ENCODE measurements around the gene TUBB4A. TPM values are rescaled to one million over a fixed set of nuclear protein-coding genes. Genes with fewer than 3 reads are reported as not detected.

Gene TUBB4A
- total RNA-seq, 1 donor from 2014 or later = 1.2 TPM

- DNase-seq (no peak), ATAC-seq (no peak)
- Histone ChIP-seq H3K36me3 (no peaks in the 10 kb centered on the region), H3K4me3 (no peak overlapping the region), H3K27ac (no peak overlapping the region), H3K4me1 (no peaks in the 10 kb centered on the region), H3K9me3 (no peaks in the 10 kb centered on the region), H3K27me3 (ENCODE audit: low read depth) (peaks cover 6% of the 10 kb centered on the region)
- no peak for TF ChIP-seq CTCF (IDR thresholded peaks at IDR 0.05)
- intact Hi-C loops (cut with DNase I) = no loop called here
Measured at GRCh38 chr19:6484831-6485230, 17.3 kb downstream of the TUBB4A start.

GRCh38 chr19:6484230-6484629 is 17.9 kb downstream of the TUBB4A start:
- Histone ChIP-seq H3K27me3 (ENCODE audit: low read depth) (peaks cover 6% of the 10 kb centered on the region), H3K4me3 (no peak overlapping the region), H3K27ac (no peak overlapping the region), H3K4me1 (no peaks in the 10 kb centered on the region), H3K36me3 (no peaks in the 10 kb centered on the region), H3K9me3 (no peaks in the 10 kb centered on the region)
- ATAC-seq (peak; percentile 5 to 13), DNase-seq (peak; percentile 61)
- no peak for TF ChIP-seq CTCF (IDR thresholded peaks at IDR 0.05)
- intact Hi-C loops (cut with DNase I) = no loop called here

- ATAC-seq = no peak
Measured at GRCh38 chr19:6483235-6483634, 18.9 kb downstream of the TUBB4A start.

GRCh38 chr19:6482343-6482686 is 19.8 kb downstream of the TUBB4A start:
- Histone ChIP-seq H3K4me3 (no peak overlapping the region), H3K36me3 (no peaks in the 10 kb centered on the region), H3K27me3 (ENCODE audit: low read depth) (peaks cover 6% of the 10 kb centered on the region), H3K9me3 (no peaks in the 10 kb centered on the region), H3K27ac (no peak overlapping the region), H3K4me1 (no peaks in the 10 kb centered on the region)
- ATAC-seq (no peak), DNase-seq (no peak)
- TF ChIP-seq CTCF (IDR thresholded peaks at IDR 0.05) = no peak
- intact Hi-C loops (cut with DNase I) = no loop called here

More at GRCh38 chr19:6483235-6483634, 18.9 kb downstream of the TUBB4A start:
- Histone ChIP-seq H3K36me3 (no peaks in the 10 kb centered on the region), H3K27ac (no peak overlapping the region), H3K9me3 (no peaks in the 10 kb centered on the region), H3K4me1 (no peaks in the 10 kb centered on the region), H3K4me3 (no peak overlapping the region), H3K27me3 (ENCODE audit: low read depth) (peaks cover 6% of the 10 kb centered on the region)
- DNase-seq = no peak
- TF ChIP-seq CTCF (IDR thresholded peaks at IDR 0.05) = no peak
- intact Hi-C loops (cut with DNase I) = no loop called here

- H3K4me3 ChIP-seq = peak within 1 kb of the TSS; percentile 54
- TF ChIP-seq CTCF (IDR thresholded peaks at IDR 0.05) = peak; percentile 47
- H3K4me1 ChIP-seq = peaks cover under 1% of the 10 kb centered on the region
- no peaks in the 10 kb centered on the region for H3K36me3 ChIP-seq
- intact Hi-C loops (cut with DNase I) = no loop called here
- peak; percentile 78 for DNase-seq
- peak; percentile 67 to 78 for ATAC-seq
- H3K27ac ChIP-seq = peak within 1 kb of the TSS; percentile 81
- no peaks in the 10 kb centered on the region for H3K9me3 ChIP-seq
- peaks cover 11% of the 10 kb centered on the region for H3K27me3 ChIP-seq (ENCODE audit: low read depth)
Measured at GRCh38 chr19:6481541-6482342, 20.4 kb downstream of the TUBB4A start, which contains the start of gene DENND1C. Gene DENND1C, minus strand, starts transcription at chr19:6481787. Its CDS starts 92 bp downstream, at chr19:6481695.

Measured in lower lobe of right lung (tissue), 2 donors.